ENCODE data around the gene WNT1. TPM values are rescaled to one million over a fixed set of nuclear protein-coding genes. Genes with fewer than 3 reads are reported as not detected.
A peak's percentile ranks its signal among the peaks of the same experiment; 100 is the strongest.

The WNT1 gene
- total RNA-seq, 4 donors from 2014 or later: not detected

- in situ Hi-C loops (cut with MboI; ENCODE audit: low sequenced_read_pairs in 4 of 4): loop anchor here in 1 of 4 donors (25.0 kb wide), 1 partner anchor 136 kb away; the partner anchor contains the start of genes DDX23 and RND1
- ATAC-seq: peak; percentile 10 to 25
- TF ChIP-seq, protein P1, sequence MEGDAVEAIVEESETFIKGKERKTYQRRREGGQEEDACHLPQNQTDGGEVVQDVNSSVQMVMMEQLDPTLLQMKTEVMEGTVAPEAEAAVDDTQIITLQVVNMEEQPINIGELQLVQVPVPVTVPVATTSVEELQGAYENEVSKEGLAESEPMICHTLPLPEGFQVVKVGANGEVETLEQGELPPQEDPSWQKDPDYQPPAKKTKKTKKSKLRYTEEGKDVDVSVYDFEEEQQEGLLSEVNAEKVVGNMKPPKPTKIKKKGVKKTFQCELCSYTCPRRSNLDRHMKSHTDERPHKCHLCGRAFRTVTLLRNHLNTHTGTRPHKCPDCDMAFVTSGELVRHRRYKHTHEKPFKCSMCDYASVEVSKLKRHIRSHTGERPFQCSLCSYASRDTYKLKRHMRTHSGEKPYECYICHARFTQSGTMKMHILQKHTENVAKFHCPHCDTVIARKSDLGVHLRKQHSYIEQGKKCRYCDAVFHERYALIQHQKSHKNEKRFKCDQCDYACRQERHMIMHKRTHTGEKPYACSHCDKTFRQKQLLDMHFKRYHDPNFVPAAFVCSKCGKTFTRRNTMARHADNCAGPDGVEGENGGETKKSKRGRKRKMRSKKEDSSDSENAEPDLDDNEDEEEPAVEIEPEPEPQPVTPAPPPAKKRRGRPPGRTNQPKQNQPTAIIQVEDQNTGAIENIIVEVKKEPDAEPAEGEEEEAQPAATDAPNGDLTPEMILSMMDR (IDR thresholded peaks at IDR 0.05 in 4 of 5, conservative IDR thresholded peaks at IDR 0.05 in 1 of 5): no peak
- TF ChIP-seq POLR2A (IDR thresholded peaks at IDR 0.05): peak in 1 of 2 donors; percentile 45
- no peaks in the 10 kb centered on the region for H3K9me3 ChIP-seq
- H3K4me1 ChIP-seq: peaks cover 40 to 46% of the 10 kb centered on the region in 2 donors
- H3K36me3 ChIP-seq: peaks cover 0 to 18% of the 10 kb centered on the region in 2 donors
- peaks cover 0 to 56% (median 13%) of the 10 kb centered on the region in 3 donors for H3K27me3 ChIP-seq
- H3K27ac ChIP-seq: peak overlapping the region; percentile 25 to 93 (median 84)
- intact Hi-C loops (cut with DNase I; ENCODE audit: low total_unique reads): loop anchor here (2.0 kb wide), 1 partner anchor 45 kb away; no protein-coding TSS in a partner anchor
- H3K4me3 ChIP-seq: peak overlapping the region; percentile 45 to 75 (median 59)
- peak in 1 of 2 donors; percentile 58 for DNase-seq
Observed at GRCh38 chr12:48997719-48998496, 19.8 kb downstream of the WNT1 start.

DNA sequence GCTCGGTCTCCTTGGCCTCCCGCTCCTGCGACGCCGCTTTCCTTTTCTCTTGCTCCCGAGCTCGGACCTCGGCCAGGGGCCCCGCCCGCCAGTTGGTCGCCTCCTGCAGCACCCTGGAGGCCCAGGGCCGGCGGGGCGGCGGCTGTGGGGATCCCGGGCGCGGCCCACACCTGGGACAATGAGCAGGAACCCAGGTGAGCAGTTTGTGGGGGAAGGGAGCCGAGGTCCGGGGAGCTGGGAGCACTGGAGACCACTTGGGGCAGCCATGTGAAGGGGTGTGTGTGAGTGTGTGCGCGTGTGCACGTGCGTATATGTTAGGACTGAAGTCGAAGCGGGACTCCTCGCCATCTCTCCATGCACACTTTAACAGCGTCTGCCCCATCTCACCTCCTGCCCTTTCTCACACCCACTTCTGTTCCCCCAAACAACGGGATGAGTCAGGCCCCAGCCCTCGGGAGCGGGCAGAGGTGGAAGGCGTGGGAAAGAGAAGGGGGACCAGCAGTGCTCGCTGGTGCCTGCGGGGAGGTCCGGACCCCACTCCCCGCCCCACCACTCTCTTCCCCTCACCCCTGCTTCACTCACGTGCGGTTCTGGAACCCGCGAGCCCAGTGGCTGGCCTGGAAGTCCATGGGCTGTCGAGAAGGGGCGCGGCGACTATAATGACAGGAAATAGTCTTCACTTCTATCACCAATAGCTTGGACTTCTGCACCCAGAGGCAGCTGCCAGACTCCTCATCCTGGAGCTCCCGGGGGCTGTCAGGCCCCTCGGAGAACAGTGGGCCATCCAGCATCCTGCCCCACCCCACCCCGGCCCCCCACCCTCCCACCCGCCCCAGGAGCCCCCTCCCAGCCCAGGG, 20.6 kb downstream of the WNT1 start:
- Histone ChIP-seq H3K36me3 (peaks cover 2 to 26% of the 10 kb centered on the region in 2 donors), H3K27me3 (peaks cover 0 to 56% (median 13%) of the 10 kb centered on the region in 3 donors), H3K4me1 (peaks cover 40 to 46% of the 10 kb centered on the region in 2 donors), H3K9me3 (no peaks in the 10 kb centered on the region), H3K27ac (peak overlapping the region; percentile 67 to 93 (median 84)), H3K4me3 (peak overlapping the region; percentile 45 to 75 (median 59))
- in situ Hi-C loops (cut with MboI; ENCODE audit: low sequenced_read_pairs in 4 of 4): loop anchor here in 1 of 4 donors (25.0 kb wide), 1 partner anchor 136 kb away; the partner anchor contains the start of genes DDX23 and RND1
- ATAC-seq (peak; percentile 16 to 18), DNase-seq (peak in 1 of 2 donors; percentile 54)
- intact Hi-C loops (cut with DNase I; ENCODE audit: low total_unique reads): loop anchor here (1.0 kb wide), 1 partner anchor 16 kb away; no protein-coding TSS in a partner anchor
- no peak for TF ChIP-seq POLR2A (IDR thresholded peaks at IDR 0.05)
- TF ChIP-seq, protein P1 (IDR thresholded peaks at IDR 0.05 in 4 of 5, conservative IDR thresholded peaks at IDR 0.05 in 1 of 5): no peak

- ATAC-seq (peak; percentile 51 to 53), DNase-seq (peak in 1 of 2 donors; percentile 79)
- H3K9me3 ChIP-seq: no peaks in the 10 kb centered on the region
- H3K27ac ChIP-seq: peak within 1 kb of the TSS; percentile 67 to 93 (median 84)
- peaks cover 40 to 46% of the 10 kb centered on the region in 2 donors for H3K4me1 ChIP-seq
- in situ Hi-C loops (cut with MboI; ENCODE audit: low sequenced_read_pairs in 4 of 4): loop anchor here in 1 of 4 donors (25.0 kb wide), 1 partner anchor 137 kb away; the partner anchor contains the start of genes DDX23 and RND1
- intact Hi-C loops (cut with DNase I; ENCODE audit: low total_unique reads): loop anchor here (1.0 kb wide), 1 partner anchor 15 kb away; no protein-coding TSS in a partner anchor
- H3K27me3 ChIP-seq: peaks cover 0 to 51% (median 13%) of the 10 kb centered on the region in 3 donors
- peak within 1 kb of the TSS; percentile 45 to 75 (median 59) for H3K4me3 ChIP-seq
- peaks cover 6 to 35% of the 10 kb centered on the region in 2 donors for H3K36me3 ChIP-seq
- TF ChIP-seq, protein P1 (IDR thresholded peaks at IDR 0.05 in 4 of 5, conservative IDR thresholded peaks at IDR 0.05 in 1 of 5): no peak
- TF ChIP-seq POLR2A (IDR thresholded peaks at IDR 0.05): peak in 1 of 2 donors; percentile 55
Observed at GRCh38 chr12:48999371-49000131, 21.4 kb downstream of the WNT1 start, which contains the start of gene DDN. Gene DDN (minus strand): TSS chr12:48999375. CDS start chr12:48999287, 88 bp downstream.
